Measurements from ENCODE around the gene ZC3H6. TPM values are rescaled to one million over a fixed set of nuclear protein-coding genes. Genes with fewer than 3 reads are reported as not detected.

Gene ZC3H6
- total RNA-seq, 1 donor from 2014 or later = 7.3 TPM

Other genes with a start within 250 kb of the ZC3H6 start
- 15.4 and 15.9 TPM in 2 replicates for gene TMEM87B, start 220.3 kb upstream of the ZC3H6 start, total RNA-seq
- gene FBLN7, start 137.2 kb upstream of the ZC3H6 start, total RNA-seq = 9.3 and 13.3 TPM in 2 replicates
- gene ZC3H8, start 20.6 kb upstream of the ZC3H6 start, total RNA-seq = 17.6 and 23.7 TPM in 2 replicates
- gene RGPD8, start 158.0 kb downstream of the ZC3H6 start, total RNA-seq = 11.3 and 13.3 TPM in 2 replicates
- 35.9 and 37.0 TPM in 2 replicates for gene TTL, start 206.6 kb downstream of the ZC3H6 start, total RNA-seq

Data from progenitor cell of endocrine pancreas (in vitro differentiated cells).